Heart left ventricle (tissue), 16 donors: ENCODE data around the gene TNFAIP8L1. TPM values are rescaled to one million over a fixed set of nuclear protein-coding genes. Genes with fewer than 3 reads are reported as not detected.
A peak's percentile ranks its signal among the peaks of the same experiment; 100 is the strongest.

ENCODE experiments used
- ATAC-seq, 4 donors: fragments of 200-7000 bp; cut with Tn5 transposase; one replicate each; pipeline ENCODE4 v1.9.1; 2020 to 2022; ENCODE audit warnings: moderate library complexity in 4 of 4, mild to moderate bottlenecking in 3 of 4, moderate number of reproducible peaks in 1 of 4
- DNase-seq, 5 donors: peaks; one replicate each; pipeline ENCODE4 v3.0.0-alpha.2; 2020
- H3K27ac ChIP-seq, 12 donors: fragments of 200-600 bp; sonication (generic) in 4 of 12; one replicate each; pipeline versions ENCODE4 v1.5.0 to v1.8.0; 2016 to 2022; ENCODE audit warnings: mild to moderate bottlenecking in 2 of 12
- H3K27me3 ChIP-seq, 9 donors: fragments of 200-600 bp; sonication (generic) in 2 of 9; one replicate each; pipeline versions ENCODE4 v1.5.1 to v1.8.0; 2016 to 2022; ENCODE audit warnings: mild to moderate bottlenecking in 3 of 9
- H3K36me3 ChIP-seq, 9 donors: fragments of 200-600 bp; sonication (generic) in 2 of 9; one replicate each; pipeline versions ENCODE4 v1.5.0 to v1.8.0; 2018 to 2022; ENCODE audit warnings: mild to moderate bottlenecking in 2 of 9
- H3K4me1 ChIP-seq, 12 donors: fragments of 200-600 bp; sonication (generic) in 4 of 12; one replicate each; pipeline versions ENCODE4 v1.5.0 to v1.8.0; 2016 to 2022; ENCODE audit warnings: mild to moderate bottlenecking in 3 of 12
- H3K4me3 ChIP-seq, 12 donors: fragments of 200-600 bp; sonication (generic) in 4 of 12; one replicate each; pipeline versions ENCODE4 v1.5.0 to v1.8.0; 2017 to 2022; ENCODE audit warnings: mild to moderate bottlenecking in 9 of 12, moderate library complexity in 4 of 12
- H3K9me3 ChIP-seq, 12 donors: fragments of 200-600 bp; sonication (generic) in 4 of 12; one replicate each; pipeline versions ENCODE4 v1.5.0 to v1.8.0; 2016 to 2022; ENCODE audit warnings: mild to moderate bottlenecking in 1 of 12
- CTCF ChIP-seq, 12 donors: fragments of 200-600 bp; sonication (generic) in 4 of 12; IDR thresholded peaks; one replicate each; pipeline versions ENCODE4 v1.5.0 to v1.8.0; 2018 to 2022; ENCODE audit warnings: antibody characterized with exemption in 12 of 12, mild to moderate bottlenecking in 5 of 12
- POLR2A ChIP-seq, 2 donors: fragments of 450-650 bp; IDR thresholded peaks; one replicate each; pipeline ENCODE4 v1.6.1; 2017; ENCODE audit warnings: antibody characterized with exemption in 2 of 2, mild to moderate bottlenecking in 2 of 2, moderate library complexity in 2 of 2
- WGBS, 4 donors: extraction: QIAGEN DNeasy Blood & Tissue Kit in 2 of 4; methylation state at CpG; one replicate each; pipeline versions ENCODE4 v1.1.5 to v1.1.7; 2013 to 2018; 5-methylcytosine and 5-hydroxymethylcytosine counted together
- intact Hi-C, 10 donors: fragments of 100-400 bp; cut with DNase I; formaldehyde crosslinking; loops; one replicate each; pipeline versions ENCODE4 v1.11.1 to v1.14.2; 2022
- polyA plus RNA-seq, 2 donors: library from polyadenylated mRNA; stranded (reverse); fragments of 200-250 nt; gene quantifications; one replicate each; pipeline ENCODE4 v1.2.3, GENCODE V29; 2013
- total RNA-seq, 9 donors: library from RNA; depleted of rRNA in 2 of 9; stranded (reverse); fragments of >200 nt in 2 of 9; fragmentation: NEBNext Ultra II Directional in 3 of 9; extraction: Animal tissue kit (Norgen Biotek cat#: 25700) in 3 of 9; gene quantifications; one replicate each; pipeline versions ENCODE4 v1.1.0 to v1.2.4, GENCODE V29; 2016 to 2023
- donor health status: ischemic (EF 13 %, LVEDD 7.1; RV severe dilation, severe dysfunction).
- donor health status: healthy with polysubstance abuse.
- donor health status: DM: no; HTN: yes; CAD: no.
- donor health status: DM: no; HTN: no; CAD: no.
- donor health status: ischemic (EF 25% LVEDD 6.9; RV normal size, moderate dysfunction).
- donor health status: ischemic (EF 25% LVEDD 5.7; RV mildly dilated, moderate dysfunction).
- donor health status: healthy.
- donor health status: DM: yes; HTN: yes; CAD: no.
- donor health status: ischemic (EF 35%, LVEDD 5.7; RV mildly dilated, moderate dysfunction).
- donor health status: nonischemic (EF 11% LVEDD 7.7; RV severe dilation, severe dysfunction).
- donor health status: DM: yes; HTN: yes; CAD: no.
- donor health status: PGD.
- donor health status: ischemic (EF 29% LVEDD 5.4; RV normal size, mild dysfunction).
- donor health status: nonischemic (EF 23%, LVEDD 6.1; RV moderate dilation, normal function).

TNFAIP8L1 gene
- total and polyA plus RNA-seq, 11 donors: 2.8 to 15.1 (median 6.1) TPM

- DNase-seq: no peak
- peak overlapping the region in 6 of 12 donors; percentile 9 to 92 (median 76) for H3K27ac ChIP-seq
Measured at GRCh38 chr19:4650159-4650558, 10.8 kb downstream of the TNFAIP8L1 start.

GRCh38 chr19:4652075-4652474 is 12.8 kb downstream of the TNFAIP8L1 start:
- H3K9me3 ChIP-seq: no peaks in the 10 kb centered on the region
- TF ChIP-seq POLR2A (IDR thresholded peaks at IDR 0.05): no peak
- TF ChIP-seq CTCF (IDR thresholded peaks at IDR 0.05): no peak
- no peak for DNase-seq
- H3K4me3 ChIP-seq: no peak overlapping the region
- H3K27ac ChIP-seq: no peak overlapping the region
- intact Hi-C loops: no loop called here
- H3K27me3 ChIP-seq: no peaks in the 10 kb centered on the region
- H3K4me1 ChIP-seq: peaks cover 0 to 40% (median 24%) of the 10 kb centered on the region in 12 donors
- no peak for ATAC-seq
- 95 to 97% (median 96%) methylated on average over 34 to 44 of the region's 44 CpGs for WGBS, 4 donors
- peaks cover 0 to 45% (median 30%) of the 10 kb centered on the region in 9 donors for H3K36me3 ChIP-seq

More at GRCh38 chr19:4650159-4650558, 10.8 kb downstream of the TNFAIP8L1 start:
- no peaks in the 10 kb centered on the region for H3K9me3 ChIP-seq
- H3K36me3 ChIP-seq: peaks cover 0 to 26% (median 14%) of the 10 kb centered on the region in 9 donors
- TF ChIP-seq CTCF (IDR thresholded peaks at IDR 0.05) (no peak), POLR2A (IDR thresholded peaks at IDR 0.05) (no peak)
- 71 to 83% (median 75%) methylated on average over 2 of the region's 2 CpGs for WGBS, 4 donors
- no peak for ATAC-seq
- H3K27me3 ChIP-seq: no peaks in the 10 kb centered on the region
- intact Hi-C loops: no loop called here
- no peak overlapping the region for H3K4me3 ChIP-seq
- peaks cover 0 to 42% (median 25%) of the 10 kb centered on the region in 12 donors for H3K4me1 ChIP-seq

DNA sequence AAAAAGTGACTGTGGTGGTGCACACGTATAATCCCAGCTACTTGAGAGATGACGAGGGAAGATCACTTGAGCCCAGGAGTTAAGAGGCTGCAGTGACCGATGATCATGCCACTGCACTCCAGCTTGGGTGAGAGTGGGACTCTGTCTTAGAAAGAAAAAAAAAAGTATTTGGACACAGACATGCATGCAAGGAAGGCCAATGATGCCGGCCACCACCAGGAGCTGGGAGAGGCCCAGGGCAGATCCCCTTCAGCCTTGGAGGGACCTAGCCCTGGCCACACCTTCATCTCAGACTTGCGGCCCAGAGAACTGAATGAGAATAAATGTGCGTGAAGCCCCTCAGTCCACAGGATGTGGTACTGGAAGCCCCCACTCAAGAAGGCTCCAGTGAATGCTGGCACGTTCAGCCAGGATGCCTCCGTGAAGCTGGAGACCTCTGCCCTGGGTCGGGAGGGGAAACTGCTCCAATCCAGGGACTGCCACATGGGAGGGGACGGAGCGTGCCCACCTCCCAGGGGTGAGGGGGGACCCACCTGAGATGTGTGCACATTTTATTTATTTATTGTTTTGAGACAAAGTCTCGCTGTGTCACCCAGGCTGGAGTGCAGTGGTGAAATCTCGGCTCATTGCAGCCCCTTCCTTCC is 14.6 kb downstream of the TNFAIP8L1 start:
- Histone ChIP-seq H3K4me1 (peaks cover 0 to 25% (median 14%) of the 10 kb centered on the region in 12 donors), H3K27ac (peak overlapping the region in 2 of 12 donors; percentile 19 to 25), H3K36me3 (peaks cover 5 to 64% (median 47%) of the 10 kb centered on the region in 9 donors), H3K4me3 (no peak overlapping the region), H3K27me3 (no peaks in the 10 kb centered on the region), H3K9me3 (peaks cover 0 to 12% (median 4%) of the 10 kb centered on the region in 12 donors)
- intact Hi-C loops: no loop called here
- DNase-seq (no peak), ATAC-seq (no peak)
- no peak for TF ChIP-seq CTCF (IDR thresholded peaks at IDR 0.05)
- no peak for TF ChIP-seq POLR2A (IDR thresholded peaks at IDR 0.05)
- WGBS, 4 donors: 77 to 86% (median 82%) methylated on average over 11 to 13 of the region's 13 CpGs

DNA sequence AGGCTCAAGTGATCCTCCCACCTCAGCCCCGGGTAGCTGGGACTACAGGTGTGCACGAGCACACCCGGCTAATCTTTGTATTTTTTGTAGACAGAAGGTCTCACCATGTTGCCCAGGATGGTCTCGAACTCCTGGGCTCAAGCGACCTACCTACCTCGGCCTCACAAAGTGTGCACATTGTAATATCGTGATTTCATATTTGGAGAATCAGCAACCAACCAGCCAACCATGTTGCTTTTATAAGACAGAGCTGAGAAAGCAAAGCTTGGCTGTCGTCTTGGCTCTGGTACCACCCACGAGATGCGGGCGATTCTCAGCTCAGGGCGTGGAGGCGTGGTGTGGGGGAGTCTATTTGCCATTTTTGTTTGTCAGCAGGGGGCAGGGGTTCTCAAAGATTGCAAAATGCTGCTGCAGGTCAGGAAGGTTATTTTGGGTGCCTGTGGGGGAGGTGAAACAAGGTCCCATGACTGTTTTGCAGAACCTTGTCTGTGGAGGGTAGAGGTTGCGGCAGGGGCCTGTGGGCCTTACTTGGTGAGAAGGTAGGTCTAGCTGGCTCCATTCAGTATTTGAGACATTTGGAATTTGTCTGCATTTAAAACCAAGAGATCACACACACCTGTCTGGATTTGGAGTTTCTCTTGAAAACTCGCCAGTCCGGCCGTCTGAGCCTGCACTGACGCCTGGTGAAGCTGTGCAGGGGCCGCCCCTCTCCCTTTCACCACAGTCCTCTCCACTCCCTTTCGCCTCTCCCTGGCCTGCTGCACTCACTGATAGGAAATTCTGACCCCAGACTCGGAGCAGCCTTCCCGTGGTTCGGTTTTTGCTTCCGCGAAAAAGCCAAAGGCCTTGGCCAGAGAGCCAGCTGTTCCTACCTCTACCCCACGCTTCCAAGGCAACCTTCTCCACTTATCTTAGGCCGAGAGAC is 15.4 kb downstream of the TNFAIP8L1 start:
- peak in 2 of 4 donors; percentile 6 to 51 for ATAC-seq
- WGBS, 4 donors: 76 to 85% (median 81%) methylated on average over 27 of the region's 27 CpGs
- H3K27me3 ChIP-seq: no peaks in the 10 kb centered on the region
- peaks cover 0 to 17% (median 6%) of the 10 kb centered on the region in 12 donors for H3K4me1 ChIP-seq
- DNase-seq: no peak
- peaks cover 0 to 14% (median 4%) of the 10 kb centered on the region in 12 donors for H3K9me3 ChIP-seq
- H3K4me3 ChIP-seq: no peak overlapping the region
- peak overlapping the region in 4 of 12 donors; percentile 10 to 45 (median 28) for H3K27ac ChIP-seq
- intact Hi-C loops: no loop called here
- TF ChIP-seq CTCF (IDR thresholded peaks at IDR 0.05): no peak
- TF ChIP-seq POLR2A (IDR thresholded peaks at IDR 0.05): no peak
- peaks cover 5 to 72% (median 54%) of the 10 kb centered on the region in 9 donors for H3K36me3 ChIP-seq
